GM21825 (cell line): Measurements from ENCODE around the gene RXRA.

Experiments
- ATAC-seq: cut with Tn5 transposase; IDR thresholded peaks from one replicate; pipeline ENCODE4 v1.9.1; 2021; ENCODE audit warnings: mild to moderate bottlenecking, moderate library complexity; ENCODE audit not compliant: unreplicated experiment

Gene RXRA

GRCh38 chr9:134410835-134411217, 84.6 kb downstream of the RXRA start:
- no peak for ATAC-seq

DNA sequence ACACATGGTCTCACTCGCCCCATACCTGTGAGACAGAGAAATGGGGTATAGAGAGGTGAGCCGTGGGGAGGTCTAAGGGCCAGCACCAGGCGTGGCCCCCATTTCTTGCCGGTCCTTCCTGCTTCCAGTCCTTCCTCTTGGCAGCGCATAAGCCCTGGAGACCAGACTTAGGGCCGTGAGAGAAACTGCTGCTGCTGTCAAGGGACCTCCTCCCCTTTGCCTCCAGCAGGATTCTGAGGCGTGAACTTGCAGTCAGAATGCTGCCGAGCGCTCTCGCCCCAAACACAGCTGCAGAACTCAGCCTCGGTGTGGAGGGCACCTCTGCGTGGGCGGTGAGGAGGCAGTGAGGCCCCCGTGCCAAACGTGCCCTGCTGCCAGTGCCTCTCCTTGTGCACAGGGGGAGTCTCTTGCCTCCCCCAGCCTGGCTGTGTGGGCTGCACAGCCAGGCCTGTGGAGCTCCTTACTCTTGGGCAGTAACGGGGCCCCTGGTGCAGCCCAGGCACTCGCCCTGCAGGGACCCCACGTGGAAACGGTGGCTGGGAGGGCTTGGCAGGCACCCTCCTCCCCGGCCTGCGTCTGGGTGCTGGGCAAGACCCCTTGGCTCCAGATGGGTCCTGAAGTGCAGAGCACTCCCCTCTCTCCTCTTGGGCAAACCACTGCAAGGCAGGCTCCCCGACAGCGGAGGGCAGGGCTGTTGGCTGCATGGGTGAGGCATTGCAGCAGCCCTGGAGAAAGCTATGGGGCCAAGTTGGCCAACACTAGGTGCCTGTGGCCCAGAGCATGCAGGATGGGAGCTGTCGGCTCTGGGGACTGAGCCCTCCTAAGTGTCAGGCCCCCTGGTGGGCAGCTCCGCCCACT, 85.4 kb downstream of the RXRA start:
- ATAC-seq = no peak

DNA sequence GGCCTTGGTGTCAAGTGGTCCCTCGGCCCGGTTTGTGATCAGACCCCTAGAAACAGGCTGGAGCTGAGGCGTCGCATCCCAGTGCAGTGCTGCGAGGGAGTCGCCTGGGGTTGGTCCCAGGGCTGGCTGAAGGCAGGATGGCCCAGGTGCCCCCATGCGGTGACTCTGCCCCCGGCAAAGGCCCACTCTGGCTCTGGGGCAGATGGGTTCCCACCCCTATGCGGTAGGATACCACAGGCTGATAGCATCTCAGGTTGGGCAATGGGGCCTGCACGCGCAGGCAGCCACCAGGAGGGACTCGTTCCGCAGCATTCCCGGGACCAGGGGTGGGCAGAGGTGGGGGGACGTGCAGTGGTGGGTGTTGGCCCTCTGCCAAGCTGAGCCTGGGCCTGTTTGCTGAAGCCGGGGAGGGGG, 86.0 kb downstream of the RXRA start:
- ATAC-seq = no peak

GRCh38 chr9:134413112-134413715, 87.0 kb downstream of the RXRA start:
- ATAC-seq = no peak

GRCh38 chr9:134413890-134414623, 87.8 kb downstream of the RXRA start:
- no peak for ATAC-seq

DNA sequence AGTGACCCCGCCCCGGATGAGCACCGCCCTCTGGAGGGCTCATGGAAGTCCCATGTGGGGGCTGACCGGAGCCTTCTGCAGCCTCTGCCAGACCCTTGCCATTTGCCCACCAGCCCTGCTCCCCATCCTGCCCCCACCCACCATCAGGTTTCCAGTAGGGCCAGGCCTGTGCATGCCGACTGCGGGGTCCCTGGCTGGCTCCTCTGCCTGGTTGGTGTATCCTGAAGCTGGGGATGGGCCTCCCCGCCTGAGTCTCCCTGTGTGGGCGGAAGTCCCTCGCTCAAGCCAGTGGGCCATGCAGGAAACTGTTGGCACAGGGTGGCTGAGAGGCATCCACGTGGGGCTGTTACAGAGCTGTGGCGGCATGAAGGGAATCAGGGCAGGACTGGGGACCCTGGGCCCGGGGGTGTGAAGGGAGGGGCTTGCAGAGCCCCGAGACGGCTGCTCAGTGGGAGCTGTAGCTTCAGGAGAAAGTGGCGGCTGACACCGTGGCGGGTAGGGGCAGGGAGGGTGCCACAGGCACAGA, 88.7 kb downstream of the RXRA start:
- no peak for ATAC-seq

GRCh38 chr9:134416385-134417015, 90.2 kb downstream of the RXRA start:
- no peak for ATAC-seq

DNA sequence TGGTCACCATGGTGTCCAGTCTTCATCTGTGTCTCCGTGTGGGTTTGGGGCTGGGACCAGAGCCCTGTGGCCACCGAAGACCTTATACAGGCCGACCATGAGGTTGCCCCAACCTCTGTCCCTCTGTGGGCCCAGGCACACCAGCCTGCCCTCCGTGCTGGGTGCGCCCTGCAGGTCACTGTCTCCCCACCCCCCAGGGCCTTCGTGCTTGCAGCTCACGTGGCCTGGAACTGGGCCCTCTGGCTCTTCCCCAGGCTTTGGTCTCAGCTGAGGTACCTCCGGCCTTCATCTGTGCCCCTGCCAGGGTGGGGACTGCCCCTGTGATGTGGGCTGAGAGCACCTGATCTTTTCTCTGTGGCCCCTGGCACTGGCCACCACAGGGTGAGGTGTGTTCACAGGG, 92.1 kb downstream of the RXRA start:
- ATAC-seq = no peak

GRCh38 chr9:134419000-134419683, 92.9 kb downstream of the RXRA start:
- ATAC-seq = no peak

GRCh38 chr9:134419684-134420076, 93.4 kb downstream of the RXRA start:
- no peak for ATAC-seq

GRCh38 chr9:134420281-134420845, 94.1 kb downstream of the RXRA start:
- ATAC-seq = no peak

DNA sequence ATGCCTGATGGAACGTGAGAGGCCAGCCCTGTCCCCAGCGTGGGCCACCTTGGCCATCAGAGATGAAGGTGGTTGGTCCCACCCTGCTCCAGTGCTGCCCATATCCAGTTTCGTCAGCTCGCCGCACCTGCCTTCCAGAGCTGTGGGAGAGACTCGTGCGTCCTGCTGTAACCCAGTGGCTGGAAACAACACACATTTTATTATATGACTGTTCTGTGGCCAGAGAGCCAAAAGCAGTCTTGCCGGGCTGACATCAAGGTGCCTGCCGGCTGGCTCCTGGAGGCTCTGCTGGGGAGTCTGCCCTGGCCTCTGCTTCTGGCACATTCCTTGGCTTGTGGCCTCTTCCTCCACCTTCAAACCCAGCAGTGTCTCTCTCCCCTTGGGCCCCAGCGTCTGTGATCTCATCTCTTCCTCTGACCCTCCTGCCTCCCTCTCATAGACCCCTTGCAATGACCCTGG, 94.7 kb downstream of the RXRA start:
- no peak for ATAC-seq

DNA sequence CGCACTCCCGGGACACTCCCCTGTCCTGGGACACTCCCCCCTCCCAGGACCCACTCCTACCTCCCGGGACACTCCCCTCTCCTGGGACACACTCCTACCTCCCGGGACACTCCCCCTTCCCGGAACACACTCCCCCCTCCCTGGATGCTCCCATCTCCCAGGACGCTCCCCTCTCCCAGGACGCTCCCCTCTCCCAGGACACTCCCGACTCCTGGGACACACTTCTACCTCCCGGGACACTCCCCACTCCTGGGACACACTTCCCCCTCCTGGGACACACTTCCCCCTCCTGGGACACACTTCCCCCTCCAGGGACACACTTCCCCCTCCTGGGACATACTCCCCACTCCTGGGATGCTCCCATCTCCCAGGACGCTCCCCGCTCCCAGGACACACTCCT, 95.6 kb downstream of the RXRA start:
- no peak for ATAC-seq

DNA sequence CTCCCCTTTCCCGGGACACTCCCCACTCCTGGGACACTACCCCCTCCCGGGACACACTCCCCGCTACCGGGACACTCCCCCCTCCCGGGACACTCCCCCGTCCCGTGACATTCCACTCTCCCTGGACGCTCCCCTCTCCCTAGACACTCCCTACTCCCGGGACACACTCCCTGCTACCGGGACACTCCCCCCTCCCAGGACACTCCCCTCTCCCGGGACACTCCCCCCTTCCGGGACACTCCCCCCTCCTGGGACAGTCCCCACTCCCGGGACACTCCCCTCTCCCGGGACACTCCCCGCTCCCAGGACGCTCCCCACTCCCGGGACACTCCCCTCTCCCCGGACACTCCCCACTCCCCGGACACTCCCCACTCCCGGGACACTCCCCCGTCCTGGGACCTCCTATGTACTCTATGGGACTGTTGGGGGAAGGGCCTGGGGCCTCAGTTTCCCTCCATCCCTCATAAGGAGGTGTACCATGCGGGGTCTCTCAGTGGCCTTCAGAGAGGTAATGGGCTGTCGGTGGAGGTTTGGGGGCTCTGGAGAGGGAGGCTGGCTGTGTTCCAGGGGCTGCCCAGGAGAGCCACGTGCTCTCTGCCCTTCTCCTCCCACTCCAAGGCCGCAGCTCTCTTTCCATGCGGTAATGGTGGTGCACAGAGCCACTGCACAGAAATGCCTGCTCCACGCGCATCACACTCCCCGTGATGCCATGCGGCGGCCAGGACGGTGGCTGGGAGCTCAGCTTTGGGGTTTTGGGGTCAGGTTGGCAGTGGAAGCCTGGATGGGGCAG, 96.2 kb downstream of the RXRA start:
- no peak for ATAC-seq

GRCh38 chr9:134423166-134423565, 96.9 kb downstream of the RXRA start:
- no peak for ATAC-seq

GRCh38 chr9:134423749-134424148, 97.5 kb downstream of the RXRA start:
- no peak for ATAC-seq

GRCh38 chr9:134424818-134425217, 98.6 kb downstream of the RXRA start:
- ATAC-seq = no peak

DNA sequence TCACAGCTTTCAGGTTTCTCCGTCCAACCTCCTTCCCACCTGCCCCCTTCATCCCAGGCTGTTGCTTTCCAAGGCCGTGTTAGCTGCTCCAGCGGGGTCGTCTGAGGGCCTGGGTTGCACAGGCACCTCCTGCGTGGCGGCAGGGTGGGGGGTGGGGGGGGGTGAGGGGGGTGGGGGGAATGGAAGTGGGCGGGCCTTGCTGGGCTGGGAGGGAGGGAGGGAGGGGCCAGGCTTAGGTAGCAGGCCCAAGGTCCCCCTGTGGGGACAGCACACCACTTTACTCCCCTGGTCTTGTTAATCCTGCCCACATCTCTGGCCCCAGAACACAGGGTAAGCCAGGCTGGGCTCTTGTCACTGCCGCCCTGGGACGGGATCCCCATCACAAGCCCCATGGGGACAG, 99.1 kb downstream of the RXRA start:
- no peak for ATAC-seq

GRCh38 chr9:134425812-134426211, 99.6 kb downstream of the RXRA start:
- no peak for ATAC-seq
